ENCODE measurements around the gene SRGAP3.

The SRGAP3 gene

GRCh38 chr3:9254764-9255163 lies 5.3 kb upstream of the SRGAP3 start:
- DNase-seq (ENCODE audit: extremely low read depth in 1 of 2, low read depth in 1 of 2) = no peak

DNA sequence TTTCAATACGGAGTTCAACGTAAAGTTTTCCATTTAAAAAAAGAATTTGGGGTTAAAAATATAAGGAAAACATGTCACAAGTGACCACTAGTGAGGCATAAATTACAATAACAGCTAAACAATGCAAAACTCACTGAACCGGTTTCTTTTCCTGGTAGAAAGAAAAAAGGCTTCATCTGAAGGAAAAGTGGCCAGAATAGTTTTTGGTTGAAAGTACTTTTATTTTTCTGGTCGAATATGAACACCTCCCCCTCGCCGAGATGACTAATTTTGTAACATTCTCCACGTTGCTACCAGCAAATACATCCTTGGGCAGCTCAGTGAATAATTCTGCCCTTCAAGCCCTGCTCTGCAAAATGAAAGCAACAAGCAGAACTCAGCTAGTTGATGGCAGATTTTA lies 3.9 kb upstream of the SRGAP3 start:
- no peak for DNase-seq (ENCODE audit: extremely low read depth in 1 of 2, low read depth in 1 of 2)

DNA sequence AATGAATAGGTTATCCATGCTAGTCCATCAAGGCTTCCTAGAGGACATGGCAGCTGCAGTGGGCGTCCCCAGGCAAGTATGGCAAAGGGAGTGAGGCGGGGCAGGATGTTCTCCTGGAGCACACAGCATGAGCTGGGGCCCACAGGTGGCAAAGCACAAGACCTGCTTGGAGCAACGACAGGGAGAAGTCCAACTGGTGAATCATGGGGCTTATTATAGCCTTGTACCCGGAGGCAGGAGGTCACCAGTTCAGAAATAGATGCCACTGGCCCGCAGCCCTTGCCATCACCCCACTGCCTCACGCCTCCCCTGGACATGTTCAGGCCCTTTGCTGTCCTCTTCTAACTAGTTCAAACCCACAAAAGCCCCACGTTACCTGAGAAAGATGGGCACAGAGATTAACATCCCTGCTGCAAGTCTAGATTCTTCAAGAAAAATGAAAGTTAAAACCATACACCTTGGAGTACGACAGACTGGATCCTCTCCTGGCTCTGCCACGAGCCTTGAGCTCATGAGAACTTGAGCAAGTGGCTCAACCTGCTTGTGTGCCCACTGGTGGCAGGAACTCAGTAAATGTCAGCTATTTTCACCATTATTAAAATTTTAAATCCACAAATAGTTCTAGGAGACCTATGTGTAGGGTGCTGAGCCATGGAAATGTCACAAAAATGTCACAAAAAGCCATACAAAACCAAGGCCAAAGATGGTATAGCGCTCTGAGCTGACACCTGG lies 1.8 kb upstream of the SRGAP3 start:
- DNase-seq (ENCODE audit: extremely low read depth in 1 of 2, low read depth in 1 of 2) = no peak

GRCh38 chr3:9250236-9250635 lies 790 bp upstream of the SRGAP3 start:
- DNase-seq (ENCODE audit: extremely low read depth in 1 of 2, low read depth in 1 of 2) = no peak

DNA sequence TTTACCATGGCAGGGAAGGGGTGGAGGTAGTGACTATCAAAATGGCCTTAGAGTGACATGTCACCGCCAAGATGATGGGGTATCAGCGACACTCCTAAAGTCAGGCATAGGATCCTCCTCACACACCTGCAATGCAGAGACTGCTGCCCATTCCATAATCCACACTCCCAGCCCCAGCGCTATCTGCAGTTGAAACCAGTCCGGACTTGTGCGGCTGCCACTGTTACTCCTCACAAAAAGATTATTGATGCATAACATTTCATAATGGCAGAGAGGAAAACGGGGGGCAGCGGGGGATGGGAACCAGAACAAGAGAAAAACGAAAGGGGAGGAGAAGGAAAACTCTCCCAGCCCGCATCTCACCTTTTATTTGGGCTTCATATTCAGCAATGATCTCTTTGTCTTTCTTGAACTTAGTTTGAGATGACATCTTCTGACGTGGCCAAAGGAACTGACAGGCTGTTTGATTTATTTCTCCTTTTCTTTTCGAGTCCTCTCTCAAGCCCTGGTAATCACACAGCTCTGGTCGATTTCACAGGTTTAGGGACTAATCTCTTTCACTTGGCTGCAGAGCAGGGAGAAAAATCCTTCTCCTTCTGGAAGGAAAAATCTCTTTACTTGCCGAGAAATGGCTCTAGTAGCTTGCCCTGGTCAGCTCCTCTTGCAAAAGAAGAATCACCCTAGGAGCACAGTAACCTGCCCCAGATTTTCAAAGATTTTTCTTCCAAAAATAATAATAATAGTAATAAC lies 749 bp downstream of the SRGAP3 start:
- no peak for DNase-seq (ENCODE audit: extremely low read depth in 1 of 2, low read depth in 1 of 2)

- no peak for DNase-seq (ENCODE audit: extremely low read depth in 1 of 2, low read depth in 1 of 2)
These were observed 1.4 kb downstream of the SRGAP3 start for GRCh38 chr3:9247941-9248521.

- no peak for DNase-seq (ENCODE audit: extremely low read depth in 1 of 2, low read depth in 1 of 2)
These were observed 2.0 kb downstream of the SRGAP3 start for GRCh38 chr3:9247361-9247940.

DNA sequence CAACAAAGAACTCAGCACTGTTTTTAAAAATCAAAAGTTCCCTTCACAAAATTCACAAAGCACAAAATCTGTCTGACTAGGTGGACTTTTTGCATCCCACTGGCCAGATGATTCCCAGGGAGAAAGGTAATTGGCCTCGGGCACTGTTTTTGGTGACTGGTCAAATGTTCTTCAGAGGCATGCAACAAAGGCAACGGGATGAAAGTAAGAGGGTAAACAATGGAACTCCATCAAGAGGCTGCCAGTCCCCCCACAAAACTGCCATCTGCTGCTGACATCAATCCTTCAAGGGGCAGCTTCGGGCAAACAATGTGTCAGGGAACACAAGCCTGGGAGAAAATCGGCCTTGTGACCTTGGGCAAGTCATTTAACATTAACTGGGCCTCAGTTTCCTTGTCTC lies 3.3 kb downstream of the SRGAP3 start:
- no peak for DNase-seq (ENCODE audit: extremely low read depth in 1 of 2, low read depth in 1 of 2)

GRCh38 chr3:9244495-9245183 lies 4.8 kb downstream of the SRGAP3 start:
- DNase-seq (ENCODE audit: extremely low read depth in 1 of 2, low read depth in 1 of 2) = no peak

GRCh38 chr3:9241956-9242355 lies 7.5 kb downstream of the SRGAP3 start:
- no peak for DNase-seq (ENCODE audit: extremely low read depth in 1 of 2, low read depth in 1 of 2)

DNA sequence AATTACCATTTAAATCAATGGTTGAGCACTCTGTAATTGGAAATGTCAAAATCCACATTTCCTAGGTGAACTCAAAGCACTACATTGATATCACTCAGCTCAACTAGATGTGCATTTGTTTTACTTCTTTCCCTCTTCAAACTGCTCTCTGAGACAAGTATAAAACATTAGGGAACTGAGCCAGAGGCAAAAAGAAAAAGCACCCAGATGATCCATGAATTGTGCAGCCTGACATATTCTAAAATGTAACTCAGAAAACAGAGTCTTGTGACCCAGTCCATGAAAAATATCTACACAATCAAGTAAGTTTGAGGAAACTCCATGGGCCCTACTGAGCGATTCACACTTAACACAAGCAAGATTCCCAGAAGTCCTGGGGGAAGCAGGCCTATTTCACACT lies 9.8 kb downstream of the SRGAP3 start:
- no peak for DNase-seq (ENCODE audit: extremely low read depth in 1 of 2, low read depth in 1 of 2)

- DNase-seq (ENCODE audit: extremely low read depth in 1 of 2, low read depth in 1 of 2) = no peak
These were observed 10.6 kb downstream of the SRGAP3 start for GRCh38 chr3:9238721-9239295.

DNA sequence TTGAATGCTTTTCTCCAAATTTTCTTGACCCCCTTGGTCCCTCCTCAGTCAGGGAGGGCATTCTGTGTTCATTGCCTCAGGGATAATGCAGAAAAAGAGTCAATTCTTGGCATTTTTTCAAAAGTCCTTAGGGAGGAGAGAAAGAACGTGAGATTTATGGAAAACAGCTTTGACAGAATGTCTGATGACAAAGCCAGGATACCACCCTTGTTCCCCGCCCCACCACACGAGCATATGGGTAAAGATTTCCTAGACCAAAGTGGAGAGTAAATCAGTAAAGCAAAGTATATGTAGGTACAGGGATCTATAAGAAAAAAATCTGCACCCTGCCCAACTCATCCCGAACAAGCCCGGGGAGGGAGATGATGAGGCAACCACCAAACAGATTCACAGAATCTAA lies 11.2 kb downstream of the SRGAP3 start:
- DNase-seq (ENCODE audit: extremely low read depth in 1 of 2, low read depth in 1 of 2) = no peak

DNA sequence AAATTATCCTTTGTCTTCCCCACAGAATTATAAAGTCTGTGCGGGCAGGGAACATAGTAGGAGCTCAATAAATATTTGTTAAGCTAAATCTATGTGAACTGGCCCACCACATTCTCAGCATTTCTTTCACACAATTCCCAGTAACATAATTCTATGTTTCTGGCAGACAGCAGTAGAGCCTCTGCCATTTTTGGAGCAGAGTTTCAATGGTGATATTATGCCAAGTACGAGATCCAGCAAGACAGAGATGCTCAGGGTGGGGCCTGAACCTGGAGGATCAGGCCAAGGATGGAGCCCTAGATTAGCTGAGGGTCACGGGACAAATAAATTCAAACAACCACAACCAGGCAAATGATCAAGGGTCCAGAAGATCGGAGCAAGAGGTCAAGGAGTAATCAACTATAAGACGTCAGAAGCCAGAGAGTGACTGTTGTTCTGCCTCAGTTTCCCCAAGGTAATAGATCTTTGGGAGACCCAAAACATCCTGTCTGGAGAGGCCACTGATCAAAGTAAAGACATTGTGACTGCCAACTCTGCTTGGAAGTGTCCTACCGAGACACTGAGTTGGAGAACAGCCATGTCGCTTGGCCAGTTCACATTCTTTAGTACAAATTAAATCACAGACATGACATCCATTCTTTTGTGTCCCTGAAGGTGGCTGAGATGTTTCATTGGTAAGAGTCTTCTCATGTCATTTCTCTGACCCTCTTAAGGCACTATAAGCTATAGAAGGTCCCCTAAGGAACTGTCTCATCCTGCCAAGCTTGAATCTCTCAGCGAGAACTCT lies 15.4 kb downstream of the SRGAP3 start:
- no peak for DNase-seq (ENCODE audit: extremely low read depth in 1 of 2, low read depth in 1 of 2)

DNA sequence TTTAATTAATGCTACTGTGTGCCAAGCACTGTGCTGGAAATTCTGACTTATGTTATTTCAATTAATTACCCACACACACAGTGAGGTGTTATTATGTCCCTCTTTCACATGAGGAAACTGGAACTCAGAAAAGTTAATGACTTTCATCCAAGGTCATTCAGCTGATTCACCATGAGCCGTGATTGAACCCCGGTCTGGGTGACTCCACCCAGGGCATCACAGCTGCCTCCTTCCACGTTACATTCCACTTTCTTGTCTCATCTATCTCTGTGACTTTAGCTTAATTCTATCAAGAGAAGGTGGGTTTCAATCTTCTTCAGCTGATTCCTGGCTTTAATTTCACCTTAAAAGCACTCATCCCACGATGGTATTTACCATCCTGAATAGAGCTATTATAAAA lies 16.3 kb downstream of the SRGAP3 start:
- no peak for DNase-seq (ENCODE audit: extremely low read depth in 1 of 2, low read depth in 1 of 2)

DNA sequence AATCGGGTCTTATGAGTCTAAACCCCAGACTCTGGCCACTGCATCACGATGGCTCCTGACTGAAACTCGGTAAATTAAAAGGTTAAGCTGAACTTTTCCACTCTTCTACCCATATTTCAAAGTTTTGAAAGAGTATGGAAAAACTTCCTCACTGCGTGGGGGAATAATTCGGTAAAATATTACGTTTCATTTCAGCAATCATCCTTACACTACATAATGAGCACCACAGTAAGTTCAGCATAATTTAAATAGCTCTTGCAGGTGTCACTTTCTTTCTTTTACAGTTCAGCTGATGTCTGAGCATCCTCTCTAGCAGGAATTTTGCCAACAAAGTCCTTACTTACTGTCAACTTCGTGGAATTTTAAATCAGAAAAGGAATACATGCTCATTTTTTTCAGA lies 17.5 kb downstream of the SRGAP3 start:
- DNase-seq (ENCODE audit: extremely low read depth in 1 of 2, low read depth in 1 of 2) = no peak

- DNase-seq (ENCODE audit: extremely low read depth in 1 of 2, low read depth in 1 of 2) = no peak
These were observed 18.0 kb downstream of the SRGAP3 start for GRCh38 chr3:9231471-9231870.

- no peak for DNase-seq (ENCODE audit: extremely low read depth in 1 of 2, low read depth in 1 of 2)
These were observed 18.4 kb downstream of the SRGAP3 start for GRCh38 chr3:9231006-9231405.

DNA sequence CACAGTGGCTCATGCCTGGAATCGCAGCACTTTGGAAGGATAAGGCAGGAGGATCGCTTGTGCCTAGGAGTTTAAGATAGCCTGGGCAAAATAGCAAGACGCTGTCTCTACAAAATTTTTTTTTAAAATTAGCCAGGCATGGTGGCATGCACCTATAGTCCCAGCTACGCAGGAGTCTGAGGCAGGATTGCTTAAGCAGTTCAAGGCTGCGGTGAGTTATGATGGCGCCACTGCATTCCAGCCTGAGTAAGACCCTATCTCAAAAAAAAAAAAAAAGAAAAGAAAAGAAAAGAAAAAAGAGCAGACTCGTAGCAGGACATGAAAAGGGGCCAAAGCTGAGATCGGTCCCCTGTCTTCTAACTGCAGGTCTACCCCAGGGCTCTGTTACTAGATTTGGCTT lies 18.9 kb downstream of the SRGAP3 start:
- DNase-seq (ENCODE audit: extremely low read depth in 1 of 2, low read depth in 1 of 2) = no peak

- no peak for DNase-seq (ENCODE audit: extremely low read depth in 1 of 2, low read depth in 1 of 2)
These were observed 19.6 kb downstream of the SRGAP3 start for GRCh38 chr3:9229879-9230278.
